Activated T-cell treated with anti-CD3 and anti-CD28 coated beads for 48 hours (primary cell): Measurements from ENCODE around the gene CCDC77.

Experiments
- DNase-seq: peaks from one replicate; pipeline ENCODE4 v3.0.0-alpha.2; 2020; ENCODE audit warnings: low read depth

CCDC77 gene

DNA sequence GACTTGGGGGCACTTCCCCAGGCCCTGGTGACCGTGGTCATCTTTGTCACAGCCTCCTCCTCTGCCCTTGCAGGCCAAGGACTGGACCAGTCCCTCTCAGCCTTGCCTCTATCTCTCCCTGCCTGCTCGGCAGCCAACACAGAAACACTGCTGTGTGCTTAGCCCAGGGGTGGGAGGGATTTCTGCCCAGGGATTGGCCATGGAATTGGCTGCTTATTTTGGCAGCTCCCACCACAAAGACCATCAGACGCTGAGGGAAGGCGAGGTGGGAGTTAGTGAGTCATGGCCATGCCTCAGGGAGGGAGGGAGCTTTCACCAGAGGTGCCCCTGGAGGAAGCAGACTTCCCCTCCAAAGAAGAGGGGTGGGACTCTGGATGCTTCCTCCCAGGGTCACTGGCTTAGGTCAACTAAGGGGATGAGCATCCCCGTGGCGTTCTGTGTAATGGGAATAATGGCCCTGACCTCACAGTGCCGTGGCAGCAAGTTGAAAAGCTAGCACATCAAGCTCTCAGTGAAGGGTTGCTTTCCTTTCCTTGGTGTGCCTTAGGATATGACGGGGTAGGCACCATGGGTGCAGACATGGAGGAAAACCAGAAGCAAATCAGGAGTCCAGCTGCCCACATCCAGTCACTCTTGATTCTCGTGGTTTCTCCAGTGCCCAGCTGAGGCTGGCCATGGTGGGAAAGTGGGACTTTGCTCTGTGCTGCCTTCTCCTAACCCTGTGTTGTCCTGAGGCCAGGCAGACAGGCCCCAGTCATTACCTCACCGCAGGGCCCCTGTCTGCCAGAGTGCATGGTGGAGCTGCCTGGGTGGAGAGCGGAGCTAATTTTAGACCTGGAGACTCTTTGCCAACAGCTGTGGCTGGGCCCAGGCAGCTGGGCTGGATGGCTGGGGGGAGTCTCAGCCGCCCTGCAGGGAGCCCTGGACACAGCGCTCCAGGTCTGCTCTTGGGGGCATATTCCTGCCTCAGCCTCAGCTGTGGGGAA lies 79.7 kb downstream of the CCDC77 start:
- DNase-seq = no peak

- no peak for DNase-seq
Observed at GRCh38 chr12:482061-482460, 80.6 kb downstream of the CCDC77 start.

DNA sequence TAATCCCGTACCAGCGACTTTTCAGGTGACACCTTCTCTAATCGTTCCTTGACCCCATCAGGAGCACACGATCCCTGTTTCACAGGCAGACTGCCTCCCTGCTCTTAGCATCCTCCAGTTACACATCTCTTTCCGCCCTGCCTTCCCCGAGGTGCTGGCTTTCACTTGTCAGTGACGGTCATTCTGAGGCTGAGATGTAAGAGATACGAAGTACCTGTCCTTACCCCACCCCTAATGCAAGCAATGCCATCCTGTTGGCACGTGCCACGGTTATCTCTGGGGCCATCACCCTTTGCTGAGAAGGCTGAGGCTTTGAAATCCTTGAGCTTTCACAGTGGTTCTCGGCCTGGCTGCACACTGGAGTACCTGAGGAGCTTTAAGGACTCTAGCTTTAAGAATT lies 82.7 kb downstream of the CCDC77 start:
- DNase-seq = no peak

- DNase-seq = no peak
Observed at GRCh38 chr12:490260-490659, 88.8 kb downstream of the CCDC77 start.
